T-helper 2 cell (primary cell): ENCODE data around the gene PALM3.

Experiments used
- DNase-seq, 5 experiments: peaks; one replicate each; pipeline versions ENCODE4 v3.0.0 to v3.0.0-alpha.2; 2012 to 2022

Gene PALM3

GRCh38 chr19:14089662-14090508, 28.0 kb upstream of the PALM3 start:
- DNase-seq: peak; percentile 16 to 72 (median 34)

DNA sequence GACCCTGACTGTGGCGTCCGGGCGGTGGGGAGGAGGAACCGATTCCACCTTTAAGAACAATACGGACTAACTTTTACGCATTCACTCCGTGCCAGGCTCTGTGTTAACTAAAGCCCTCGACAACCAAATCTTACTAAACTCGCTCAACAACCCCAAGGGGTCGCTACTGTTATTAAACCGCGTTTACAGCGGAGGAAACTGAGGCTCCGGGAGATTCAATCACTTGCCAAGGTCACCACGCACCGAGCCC, 27.5 kb upstream of the PALM3 start:
- peak in 1 of 5 experiments; percentile 51 for DNase-seq

GRCh38 chr19:14088634-14089411, 26.9 kb upstream of the PALM3 start:
- DNase-seq: no peak

GRCh38 chr19:14086098-14086497, 24.2 kb upstream of the PALM3 start:
- DNase-seq: no peak

DNA sequence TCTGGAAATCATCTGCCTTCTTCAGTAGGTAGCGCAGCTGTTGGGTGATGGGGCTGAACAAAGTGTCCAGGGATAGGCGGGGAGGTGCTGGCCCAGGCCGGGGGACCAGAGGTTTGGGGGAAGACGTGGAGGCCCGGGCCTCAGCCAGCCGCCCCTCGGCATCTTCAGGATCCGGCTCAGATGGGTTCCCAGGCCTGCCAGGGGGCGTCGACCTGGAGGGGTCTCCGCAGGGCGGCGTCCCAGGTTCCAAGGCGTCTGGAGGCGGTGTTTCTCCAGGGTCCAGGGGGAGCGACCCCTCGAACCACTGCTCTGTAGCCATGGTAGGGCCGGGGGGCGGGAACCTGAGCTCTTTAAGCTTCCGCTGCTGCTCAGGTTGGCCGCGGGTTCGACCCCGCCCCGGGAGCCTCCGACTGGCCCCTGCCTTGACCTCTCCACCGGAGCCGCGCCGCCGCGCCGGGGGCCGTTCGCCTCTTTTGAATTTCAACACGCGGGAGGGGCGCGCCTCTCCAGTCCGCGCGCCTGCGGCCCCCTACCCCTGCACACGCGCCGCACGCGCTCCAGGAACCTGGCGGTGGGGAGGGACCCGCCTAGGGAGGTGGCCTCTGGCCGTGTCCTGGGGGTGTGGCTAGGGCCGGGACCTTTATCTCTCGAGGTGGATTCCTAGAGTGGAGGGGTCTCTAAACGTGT, 23.6 kb upstream of the PALM3 start, which contains the start of gene C19orf67:
Gene C19orf67, minus strand, starts transcription at position 475 of the 687 bp plus-strand sequence. Its CDS starts 156 bp downstream, at position 319.
- no peak for DNase-seq

- no peak for DNase-seq
Observed at GRCh38 chr19:14082675-14082960, 20.7 kb upstream of the PALM3 start.

- DNase-seq: peak in 4 of 5 experiments; percentile 10 to 50 (median 29)
Observed at GRCh38 chr19:14081797-14082674, 20.2 kb upstream of the PALM3 start.

DNA sequence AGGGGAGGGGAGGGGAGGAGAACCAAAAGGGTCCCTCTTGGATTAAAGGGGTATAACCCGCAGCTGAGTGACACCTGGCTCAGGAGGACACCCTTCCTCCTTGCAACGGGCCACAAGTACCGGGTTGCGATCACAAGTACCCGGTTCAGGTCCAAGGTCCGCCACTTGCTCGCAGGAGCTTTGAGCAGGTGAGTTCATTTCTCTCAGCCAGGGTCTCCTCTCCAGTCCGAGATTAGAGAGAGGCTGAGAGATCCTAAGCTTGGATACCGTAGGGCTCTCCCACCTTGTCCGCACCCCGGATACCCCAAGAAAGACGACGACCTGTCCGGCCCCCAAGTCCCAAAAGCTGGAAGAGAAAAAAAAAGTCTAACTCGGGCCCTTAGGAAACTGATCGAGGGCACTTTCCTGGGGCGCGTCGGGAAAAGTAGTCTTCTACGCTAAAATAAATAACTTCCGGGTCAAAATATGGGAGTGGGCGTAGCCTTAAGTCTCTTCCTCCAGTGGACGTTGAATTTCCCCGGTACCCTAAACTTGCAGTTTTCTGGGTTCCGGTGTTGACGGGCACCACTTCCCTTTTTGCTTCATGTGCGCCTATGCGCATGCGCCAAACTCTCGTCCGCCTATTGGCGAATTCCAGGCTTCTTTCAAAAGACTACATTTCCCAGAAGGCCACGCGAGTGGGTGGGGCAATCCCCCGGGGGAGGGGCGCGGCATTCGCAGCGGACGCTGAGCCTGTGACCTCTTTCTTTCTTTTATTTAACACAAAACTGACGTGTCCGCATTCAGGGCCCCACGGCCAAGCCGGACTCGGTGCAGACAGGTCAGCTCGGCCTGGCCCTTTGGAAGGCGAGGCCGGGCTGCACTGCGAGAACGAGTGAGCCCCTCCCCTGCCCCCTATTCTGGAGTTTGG, 19.3 kb upstream of the PALM3 start:
- DNase-seq: peak; percentile 95 to 99 (median 99)

GRCh38 chr19:14078411-14078810, 16.5 kb upstream of the PALM3 start:
- no peak for DNase-seq

DNA sequence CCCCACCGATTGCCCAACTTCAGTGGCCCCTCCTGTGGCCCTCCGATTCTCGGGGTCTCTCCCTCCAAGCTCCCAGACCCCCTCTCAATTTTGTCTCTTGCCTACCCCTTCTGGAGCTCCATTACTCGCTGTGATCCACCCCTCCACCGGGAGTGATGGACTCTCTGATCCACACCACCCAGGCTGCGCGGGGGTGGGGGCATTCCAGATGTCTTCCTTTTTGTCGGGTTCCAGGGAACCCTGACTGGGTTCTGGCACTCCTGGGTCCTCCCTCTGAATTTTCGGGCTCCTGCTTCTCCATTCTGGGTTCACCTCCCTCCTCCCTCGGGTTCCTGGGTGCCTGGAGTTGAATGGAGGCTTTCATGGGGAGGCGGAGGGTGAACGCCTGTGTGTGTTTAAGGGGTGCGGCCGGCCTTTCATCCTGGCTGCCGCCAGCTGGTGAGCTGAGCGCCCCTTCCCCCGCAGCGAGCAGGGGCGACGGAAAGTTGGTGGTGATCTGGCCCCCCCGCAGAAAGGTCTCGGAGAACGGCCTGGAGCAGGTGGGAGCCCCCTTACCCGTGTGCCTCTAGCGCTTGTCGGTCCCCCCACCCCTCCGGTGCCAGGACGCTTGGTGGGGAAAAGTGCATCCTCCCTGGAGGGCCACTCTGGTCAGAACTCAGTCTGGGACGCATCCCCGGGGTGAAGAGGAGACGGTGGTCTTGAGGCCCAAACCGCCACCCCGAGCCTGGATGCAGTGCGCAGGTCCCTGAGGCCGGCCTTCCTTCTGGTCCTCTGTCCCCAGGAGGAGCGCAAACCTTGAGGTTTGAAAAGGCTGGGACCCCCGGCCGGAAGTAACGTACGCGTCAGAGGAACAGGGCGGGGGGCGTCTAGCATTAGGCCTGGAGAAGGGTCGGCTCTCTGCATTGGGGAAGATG, 12.3 kb upstream of the PALM3 start:
- peak in 1 of 5 experiments; percentile 23 for DNase-seq

DNA sequence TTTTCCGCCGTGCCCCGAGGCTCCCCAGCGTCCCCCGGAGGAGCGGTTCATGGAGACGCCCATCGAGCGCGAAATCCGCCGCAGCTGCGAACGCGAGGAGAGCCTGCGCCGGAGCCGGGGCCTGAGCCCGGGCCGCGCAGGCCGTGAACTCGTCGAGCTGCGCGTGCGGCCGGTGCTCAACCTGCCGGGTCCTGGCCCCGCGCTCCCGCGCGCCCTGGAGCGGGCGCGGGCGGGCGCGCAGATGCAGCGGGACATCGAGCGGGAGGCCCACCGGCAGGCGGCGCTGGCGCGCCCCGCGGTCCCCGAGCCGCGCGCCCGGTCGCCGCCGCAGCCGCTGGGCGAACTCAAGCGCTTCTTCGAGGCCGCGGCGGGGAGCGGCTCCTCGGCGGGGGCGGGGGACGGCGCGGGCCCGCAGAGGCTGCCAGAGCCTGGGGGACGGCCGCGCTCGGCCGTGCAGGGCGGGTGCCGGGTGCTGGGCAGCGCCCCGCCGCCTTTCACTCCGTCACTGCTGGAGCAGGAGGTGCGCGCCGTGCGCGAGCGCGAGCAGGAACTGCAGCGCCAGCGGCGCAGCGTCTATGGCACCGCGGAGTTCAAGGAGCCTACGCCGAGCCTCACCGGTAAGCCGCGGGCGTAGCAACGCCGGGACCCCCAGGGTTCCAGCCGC, 11.5 kb upstream of the PALM3 start:
- DNase-seq: peak; percentile 58 to 90 (median 68)

DNA sequence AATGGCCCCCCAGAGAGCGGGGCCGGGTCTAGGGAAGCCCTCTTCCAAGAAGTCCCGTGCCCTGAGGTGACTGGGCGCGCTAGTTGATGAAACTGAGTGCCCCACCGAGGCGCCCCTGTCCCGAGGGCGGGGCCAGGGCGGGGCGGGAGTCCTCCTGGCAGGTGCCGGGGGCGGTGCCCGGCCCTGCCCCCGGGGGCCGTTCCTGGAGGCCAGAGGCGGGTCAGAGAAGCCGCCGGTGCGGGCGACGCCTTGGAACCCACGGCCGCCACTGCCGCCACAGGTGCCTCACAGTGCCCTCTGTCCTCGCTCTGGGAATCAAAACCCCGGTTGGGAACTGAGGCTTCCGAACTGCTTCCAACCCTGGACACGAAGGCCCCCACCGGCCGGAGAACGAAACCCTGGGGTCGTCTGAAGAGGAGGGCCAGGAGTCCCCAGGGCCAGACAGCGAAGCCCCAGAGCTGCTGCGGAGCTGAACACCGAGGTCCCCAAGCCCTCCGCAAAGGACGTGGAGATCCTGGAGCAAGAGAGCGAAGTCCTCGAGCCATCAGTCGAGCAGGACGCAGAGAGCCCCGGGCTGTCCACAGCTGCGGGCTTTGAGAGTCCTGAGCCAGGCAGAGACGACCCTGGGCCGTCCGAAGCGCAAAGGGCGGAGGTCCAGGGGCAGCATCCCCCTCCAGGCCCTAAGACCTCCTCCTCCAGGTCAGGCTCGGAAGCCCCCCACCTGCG, 10.8 kb upstream of the PALM3 start, which contains the start of gene MISP3:
Gene MISP3, plus strand, starts transcription at position 252 of the 726 bp plus-strand sequence. CDS start 524 bp downstream, outside the sequence.
- peak in 1 of 5 experiments; percentile 48 for DNase-seq

DNA sequence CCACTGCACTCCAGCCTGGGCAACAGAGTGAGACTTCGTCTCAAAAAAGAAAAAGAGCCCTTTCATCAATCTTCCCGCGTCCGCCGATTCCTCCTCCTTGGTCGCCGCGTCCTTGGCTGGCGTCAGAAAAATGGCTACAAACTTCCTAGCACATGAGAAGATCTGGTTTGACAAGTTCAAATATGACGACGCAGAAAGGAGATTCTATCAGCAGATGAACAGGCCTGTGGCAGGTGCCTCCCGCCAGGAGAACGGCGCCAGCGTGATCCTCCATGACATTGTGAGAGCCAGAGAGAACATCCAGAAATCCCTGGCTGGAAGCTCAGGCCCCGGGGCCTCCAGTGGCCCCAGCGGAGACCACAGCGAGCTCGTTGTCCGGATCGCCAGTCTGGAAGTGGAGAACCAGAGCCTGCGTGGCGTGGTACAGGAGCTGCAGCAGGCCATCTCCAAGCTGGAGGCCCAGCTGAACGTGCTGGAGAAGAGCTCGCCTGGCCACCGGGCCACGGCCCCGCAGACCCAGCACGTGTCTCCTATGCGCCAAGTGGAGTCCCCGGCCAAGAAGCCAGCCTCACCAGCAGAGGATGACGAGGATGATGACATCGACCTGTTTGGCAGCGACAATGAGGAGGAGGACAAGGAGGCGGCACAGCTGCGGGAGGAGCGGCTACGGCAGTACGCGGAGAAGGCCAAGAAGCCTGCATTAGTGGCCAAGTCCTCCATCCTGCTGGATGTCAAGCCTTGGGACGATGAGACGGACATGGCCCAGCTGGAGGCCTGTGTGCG, 8.6 kb upstream of the PALM3 start:
- DNase-seq: no peak

- DNase-seq: no peak
Observed at GRCh38 chr19:14066134-14066533, 4.3 kb upstream of the PALM3 start.

- DNase-seq: no peak
Observed at GRCh38 chr19:14063105-14063504, 1.2 kb upstream of the PALM3 start.

- no peak for DNase-seq
Observed at GRCh38 chr19:14062558-14062855, 631 bp upstream of the PALM3 start.

DNA sequence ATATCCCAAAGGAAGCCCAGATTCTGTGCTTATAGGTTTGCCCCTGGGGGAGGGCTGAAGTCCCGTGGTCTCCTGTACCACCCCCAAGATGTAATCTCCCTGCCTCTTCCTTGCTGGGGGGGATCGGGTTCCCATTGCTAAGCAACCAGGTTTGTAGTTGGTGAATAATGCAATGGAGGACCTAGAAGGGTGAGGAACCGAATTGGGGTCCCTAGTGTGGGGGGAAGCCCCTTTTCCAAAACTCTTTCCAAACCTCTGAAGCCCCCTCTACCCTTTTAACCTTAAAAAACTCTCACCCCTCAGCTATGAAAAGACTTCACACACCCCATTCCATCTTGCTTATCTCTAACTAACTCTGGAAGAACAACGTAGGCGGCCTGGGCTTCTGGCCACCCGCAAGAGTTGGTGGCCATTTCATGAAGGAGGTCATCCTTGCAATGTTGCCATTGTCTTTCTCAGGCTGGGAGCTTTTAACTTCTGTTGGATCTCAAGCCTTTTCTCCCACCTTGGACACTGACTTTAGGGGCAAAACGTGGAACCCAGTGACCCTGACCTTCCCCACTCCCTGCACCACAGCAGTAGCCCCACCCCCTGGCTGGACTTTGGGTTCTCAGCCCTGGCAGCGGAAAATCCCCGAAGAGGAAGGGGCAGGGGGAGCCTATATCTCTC, 661 bp downstream of the PALM3 start:
- no peak for DNase-seq
